K562 (cell line): ENCODE measurements around the gene WWC2. TPM values are rescaled to one million over a fixed set of nuclear protein-coding genes. Genes with fewer than 3 reads are reported as not detected.

Experiments used
- BHLHE40 ChIP-seq: IDR thresholded peaks from 2 replicates; pipeline ENCODE4 v1.6.1; 2011; ENCODE audit warnings: low read length, improper control_type of control experiment
- CEBPG ChIP-seq, 3 experiments: fragments of 200-800 bp in 1 of 3; sonication (Bioruptor generic) in 1 of 3; sonication (generic) in 1 of 3; formaldehyde crosslinking in 1 of 3; IDR thresholded peaks in 2 of 3; conservative IDR thresholded peaks in 1 of 3; 2 replicates each; pipeline versions ENCODE4 v1.6.1 to v1.8.0; 2016 to 2022; ENCODE audit warnings: missing compliant biosample characterization in 2 of 3, missing genetic modification characterization in 2 of 3, mild to moderate bottlenecking in 1 of 3, missing genetic modification reagents in 1 of 3
- CHD2 ChIP-seq: IDR thresholded peaks from 2 replicates; pipeline ENCODE4 v1.6.1; 2011; ENCODE audit warnings: low read depth, low read length
- DDX20 ChIP-seq: fragments of 450-650 bp; IDR thresholded peaks from 2 replicates; pipeline ENCODE4 v1.6.1; 2016; ENCODE audit warnings: missing genetic modification characterization, low read depth, mild to moderate bottlenecking, missing compliant biosample characterization, moderate library complexity
- EWSR1 ChIP-seq: fragments of 450-650 bp; IDR thresholded peaks from 2 replicates; pipeline ENCODE4 v1.6.1; 2018; ENCODE audit warnings: borderline replicate concordance, mild to moderate bottlenecking, low read depth, moderate library complexity; ENCODE audit not compliant: partially characterized antibody
- HDAC2 ChIP-seq: fragments of 450-650 bp; IDR thresholded peaks from 2 replicates; pipeline ENCODE4 v1.6.1; 2016; ENCODE audit warnings: mild to moderate bottlenecking
- RFX1 ChIP-seq: fragments of 450-650 bp; IDR thresholded peaks from 2 replicates; pipeline ENCODE4 v1.6.1; 2016; ENCODE audit warnings: mild to moderate bottlenecking, moderate library complexity
- SRSF1 ChIP-seq: fragments of 200-400 bp; formaldehyde crosslinking; IDR thresholded peaks from 2 replicates; pipeline ENCODE4 v1.6.1; 2017; ENCODE audit warnings: mild to moderate bottlenecking, low read depth, low read length, moderate library complexity
- ZBTB1 ChIP-seq: sonication (generic); formaldehyde crosslinking; IDR thresholded peaks from 2 replicates; pipeline ENCODE4 v1.8.1; 2023; ENCODE audit warnings: missing genetic modification reagents, low read depth, mild to moderate bottlenecking, borderline replicate concordance
- ZC3H11A ChIP-seq: IDR thresholded peaks from 2 replicates; pipeline ENCODE4 v1.6.1; 2012; ENCODE audit warnings: low read depth, low read length, improper control_type of control experiment
- ZNF3 ChIP-seq: fragments of 250-450 bp; sonication (Bioruptor Pico); IDR thresholded peaks from 2 replicates; pipeline ENCODE4 v1.5.0; 2021; ENCODE audit warnings: mild to moderate bottlenecking, moderate library complexity
- ZNF79 ChIP-seq: fragments of 250-450 bp; sonication (Bioruptor Pico); IDR thresholded peaks from 2 replicates; pipeline ENCODE4 v1.4.0; 2020; ENCODE audit warnings: low read depth, mild to moderate bottlenecking, moderate library complexity
- polyA plus RNA-seq, 8 experiments: library from polyadenylated mRNA; depleted of rRNA in 4 of 8; stranded (reverse) in 5 of 8; unstranded in 3 of 8; fragments of >200 nt; fragmentation: Nextera tagmentation in 2 of 8; fragmentation: Illumina TruSeq in 1 of 8; extraction: Ambion mirVana in 2 of 8; extraction: Trizol in 1 of 8; gene quantifications; 2 replicates each; pipeline versions ENCODE4 v1.2.1 to v1.2.3, GENCODE V29; 2011 to 2014; ENCODE audit warnings: inconsistent platforms in 1 of 8, missing spikeins in 1 of 8
- total RNA-seq, 7 experiments: library from RNA; depleted of rRNA in 6 of 7; stranded (reverse); fragments of >200 nt in 6 of 7; fragmentation: Illumina TruSeq in 2 of 7; extraction: Trizol in 2 of 7; gene quantifications; 2 replicates each; pipeline versions ENCODE4 v1.2.1 to v1.2.3, GENCODE V29; 2011 to 2021; ENCODE audit warnings: low replicate concordance in 1 of 7
- TF ChIP-seq, protein P1 (sequence below): fragments of 250-450 bp; sonication (Bioruptor Pico); IDR thresholded peaks from 2 replicates; pipeline ENCODE4 v1.5.0; 2021
- TF ChIP-seq, protein P2 (sequence below): fragments of 250-450 bp; sonication (Bioruptor Pico); IDR thresholded peaks from 2 replicates; pipeline ENCODE4 v1.5.0; 2021
- TF ChIP-seq, protein P3 (sequence below): fragments of 450-650 bp; formaldehyde crosslinking; IDR thresholded peaks from 2 replicates; pipeline ENCODE4 v1.4.0; 2022; ENCODE audit warnings: missing genetic modification characterization
- TF ChIP-seq, protein P4 (sequence below): fragments of 200-800 bp; sonication (Bioruptor generic); IDR thresholded peaks from 2 replicates; pipeline ENCODE4 v1.6.1; 2017; ENCODE audit warnings: missing genetic modification characterization, missing compliant biosample characterization
- TF ChIP-seq, protein P5 (sequence below): fragments of 250-450 bp; sonication (Bioruptor Pico); IDR thresholded peaks from 2 replicates; pipeline ENCODE4 v1.8.0; 2022; ENCODE audit warnings: moderate library complexity, mild to moderate bottlenecking, inconsistent platforms

WWC2 gene
- total and polyA plus RNA-seq, 9 of the 15 experiments (the other 6 are each of a cell fraction or from before 2014, with no cell fraction given): 3.7 to 39.4 (median 19.6) TPM

DNA sequence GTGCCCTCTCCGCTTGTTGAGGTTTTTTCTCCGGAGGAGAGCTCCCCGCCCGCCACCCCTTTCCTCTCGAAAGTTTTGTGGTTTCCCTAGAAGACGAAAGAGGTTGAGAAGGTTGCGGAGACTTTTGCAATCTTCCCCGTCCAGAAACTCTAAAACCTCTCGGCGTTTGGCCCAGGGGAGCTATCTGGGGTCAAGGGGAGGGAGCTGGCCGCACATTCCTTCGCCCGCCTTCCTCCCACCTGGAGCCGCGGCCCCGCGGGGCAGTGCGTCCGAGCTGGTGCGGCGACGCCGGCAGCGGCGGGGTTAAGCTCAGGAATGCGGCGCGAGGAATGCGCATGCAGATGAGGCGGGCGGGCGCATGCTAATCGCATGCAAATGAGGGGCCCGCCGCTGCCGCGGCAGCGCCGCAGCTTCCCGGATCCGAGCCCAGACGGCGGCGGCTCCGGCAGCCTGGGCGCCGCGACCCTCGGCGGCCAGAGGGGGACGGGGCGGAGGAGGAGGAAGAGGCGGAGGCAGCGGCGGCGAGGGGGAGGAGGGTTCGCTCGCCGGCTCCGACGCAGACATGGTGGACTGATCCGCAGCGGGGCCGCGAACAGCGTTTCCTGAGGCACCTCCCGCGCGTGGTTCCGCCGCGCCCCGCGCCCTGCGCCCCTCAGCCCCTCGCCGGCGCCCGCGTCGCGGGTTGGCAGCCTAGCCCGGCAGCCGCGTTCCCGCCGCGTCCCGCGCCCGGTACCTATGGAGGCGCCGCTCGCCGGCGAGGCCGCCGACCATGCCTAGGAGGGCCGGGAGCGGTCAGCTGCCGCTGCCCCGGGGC is at the start of gene WWC2 (continued):
- TF ChIP-seq, protein P1, sequence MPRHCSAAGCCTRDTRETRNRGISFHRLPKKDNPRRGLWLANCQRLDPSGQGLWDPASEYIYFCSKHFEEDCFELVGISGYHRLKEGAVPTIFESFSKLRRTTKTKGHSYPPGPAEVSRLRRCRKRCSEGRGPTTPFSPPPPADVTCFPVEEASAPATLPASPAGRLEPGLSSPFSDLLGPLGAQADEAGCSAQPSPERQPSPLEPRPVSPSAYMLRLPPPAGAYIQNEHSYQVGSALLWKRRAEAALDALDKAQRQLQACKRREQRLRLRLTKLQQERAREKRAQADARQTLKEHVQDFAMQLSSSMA (CRISPR knock-in tag): no peak
- TF ChIP-seq ZNF79 (CRISPR knock-in tag) (no peak), BHLHE40 (peak; percentile 20; the same call in 1 of the 2 replicates), DDX20 (tag) (no peak), SRSF1 (no peak), RFX1 (no peak), CEBPG (CRISPR knock-in tag; IDR thresholded peaks at IDR 0.05) (no peak), CEBPG (tag; conservative IDR thresholded peaks at IDR 0.05 in 1 of 2, IDR thresholded peaks at IDR 0.05 in 1 of 2) (peak; percentile 40 to 49), ZNF3 (CRISPR knock-in tag) (no peak), CHD2 (no peak), ZBTB1 (CRISPR knock-in tag) (peak; percentile 1; the same call in 1 of the 2 replicates), HDAC2 (0 out of 2 replicates have a peak, but pooled peaks have one; percentile 47), ZC3H11A (no peak), EWSR1 (no peak)
- TF ChIP-seq, protein P2, sequence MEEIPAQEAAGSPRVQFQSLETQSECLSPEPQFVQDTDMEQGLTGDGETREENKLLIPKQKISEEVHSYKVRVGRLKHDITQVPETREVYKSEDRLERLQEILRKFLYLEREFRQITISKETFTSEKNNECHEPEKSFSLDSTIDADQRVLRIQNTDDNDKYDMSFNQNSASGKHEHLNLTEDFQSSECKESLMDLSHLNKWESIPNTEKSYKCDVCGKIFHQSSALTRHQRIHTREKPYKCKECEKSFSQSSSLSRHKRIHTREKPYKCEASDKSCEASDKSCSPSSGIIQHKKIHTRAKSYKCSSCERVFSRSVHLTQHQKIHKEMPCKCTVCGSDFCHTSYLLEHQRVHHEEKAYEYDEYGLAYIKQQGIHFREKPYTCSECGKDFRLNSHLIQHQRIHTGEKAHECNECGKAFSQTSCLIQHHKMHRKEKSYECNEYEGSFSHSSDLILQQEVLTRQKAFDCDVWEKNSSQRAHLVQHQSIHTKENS (CRISPR knock-in tag): no peak
- TF ChIP-seq, protein P3, sequence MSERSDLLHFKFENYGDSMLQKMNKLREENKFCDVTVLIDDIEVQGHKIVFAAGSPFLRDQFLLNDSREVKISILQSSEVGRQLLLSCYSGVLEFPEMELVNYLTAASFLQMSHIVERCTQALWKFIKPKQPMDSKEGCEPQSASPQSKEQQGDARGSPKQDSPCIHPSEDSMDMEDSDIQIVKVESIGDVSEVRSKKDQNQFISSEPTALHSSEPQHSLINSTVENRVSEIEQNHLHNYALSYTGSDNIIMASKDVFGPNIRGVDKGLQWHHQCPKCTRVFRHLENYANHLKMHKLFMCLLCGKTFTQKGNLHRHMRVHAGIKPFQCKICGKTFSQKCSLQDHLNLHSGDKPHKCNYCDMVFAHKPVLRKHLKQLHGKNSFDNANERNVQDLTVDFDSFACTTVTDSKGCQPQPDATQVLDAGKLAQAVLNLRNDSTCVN (CRISPR knock-in tag): no peak
- TF ChIP-seq, protein P4, sequence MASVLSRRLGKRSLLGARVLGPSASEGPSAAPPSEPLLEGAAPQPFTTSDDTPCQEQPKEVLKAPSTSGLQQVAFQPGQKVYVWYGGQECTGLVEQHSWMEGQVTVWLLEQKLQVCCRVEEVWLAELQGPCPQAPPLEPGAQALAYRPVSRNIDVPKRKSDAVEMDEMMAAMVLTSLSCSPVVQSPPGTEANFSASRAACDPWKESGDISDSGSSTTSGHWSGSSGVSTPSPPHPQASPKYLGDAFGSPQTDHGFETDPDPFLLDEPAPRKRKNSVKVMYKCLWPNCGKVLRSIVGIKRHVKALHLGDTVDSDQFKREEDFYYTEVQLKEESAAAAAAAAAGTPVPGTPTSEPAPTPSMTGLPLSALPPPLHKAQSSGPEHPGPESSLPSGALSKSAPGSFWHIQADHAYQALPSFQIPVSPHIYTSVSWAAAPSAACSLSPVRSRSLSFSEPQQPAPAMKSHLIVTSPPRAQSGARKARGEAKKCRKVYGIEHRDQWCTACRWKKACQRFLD (CRISPR knock-in tag): 0 out of 2 replicates have a peak, but pooled peaks have one; percentile 8
- TF ChIP-seq, protein P5, sequence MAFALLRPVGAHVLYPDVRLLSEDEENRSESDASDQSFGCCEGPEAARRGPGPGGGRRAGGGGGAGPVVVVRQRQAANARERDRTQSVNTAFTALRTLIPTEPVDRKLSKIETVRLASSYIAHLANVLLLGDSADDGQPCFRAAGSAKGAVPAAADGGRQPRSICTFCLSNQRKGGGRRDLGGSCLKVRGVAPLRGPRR (CRISPR knock-in tag): no peak
